K562 (cell line): ENCODE data around the gene ZMIZ1. TPM values are rescaled to one million over a fixed set of nuclear protein-coding genes. Genes with fewer than 3 reads are reported as not detected.
A peak's percentile ranks its signal among the peaks of the same experiment; 100 is the strongest.

ENCODE experiments used
- ATAC-seq: fragments of 200-7000 bp; cut with Tn5 transposase; 3 replicates; pipeline ENCODE4 v1.9.1; 2020; ENCODE audit warnings: moderate library complexity
- BruUV-seq: library from RNA; stranded (reverse); fragments of 400-500 nt; replicated peaks from 2 replicates; lab custom pipeline; 2021; lab: Mats Ljungman, UMichigan
- CTCF ChIA-PET: fragments of 300-600 bp; formaldehyde crosslinking; extraction: SDS; loops from one replicate; lab custom pipeline; 2021; ENCODE audit warnings: low intra/inter-chr PET ratio; lab: Yijun Ruan, JAX
- POLR2A ChIA-PET: fragments of 300-600, 350-650 bp; sonication (Branson Sonifier 250); formaldehyde crosslinking; extraction: SDS; loops from one replicate; lab custom pipeline; 2021; ENCODE audit warnings: antibody characterized with exemption, inconsistent platforms; lab: Yijun Ruan, JAX
- DNase-seq, 4 experiments: peaks; one replicate each; pipeline versions ENCODE4 v3.0.0 to v3.0.0-alpha.2; 2011 to 2018; ENCODE audit warnings: low spot score in 3 of 4, mixed read lengths in 3 of 4; ENCODE audit errors: extremely low read depth in 1 of 4
- FAIRE-seq: peaks from 2 replicates; lab custom pipeline; 2011; peaks lifted over from hg19 to GRCh38; lab: Jason Lieb, UNC
- H2AFZ ChIP-seq: 2 replicates; pipeline ENCODE4 v1.6.0; 2011; ENCODE audit warnings: low read depth, low read length, control low read depth, inconsistent platforms
- H3K27ac ChIP-seq: fragments of 200-600 bp; 3 replicates; pipeline ENCODE4 v1.8.0; 2011; ENCODE audit warnings: low read depth, mild to moderate bottlenecking, control low read depth, inconsistent platforms, low read length, moderate library complexity, mixed read lengths; ENCODE audit errors: extremely low read depth
- H3K27me3 ChIP-seq, 2 experiments: fragments of 300-600 bp in 1 of 2; 2 replicates in 1 of 2; 3 replicates in 1 of 2; pipeline versions ENCODE4 v1.6.0 to v1.8.0; 2011; ENCODE audit warnings: inconsistent platforms in 2 of 2, low read length in 2 of 2, mild to moderate bottlenecking in 1 of 2, mixed read lengths in 1 of 2, moderate library complexity in 1 of 2; ENCODE audit not compliant: control insufficient read depth in 2 of 2, insufficient read depth in 2 of 2
- H3K36me3 ChIP-seq: fragments of 300-600 bp; 3 replicates; pipeline ENCODE4 v1.8.0; 2011; ENCODE audit warnings: mild to moderate bottlenecking, low read length, inconsistent platforms; ENCODE audit not compliant: control insufficient read depth, insufficient read depth
- H3K4me1 ChIP-seq, 2 experiments: fragments of 200-600 bp in 1 of 2; replicated peaks in 1 of 2; 2 replicates in 1 of 2; 3 replicates in 1 of 2; pipeline versions ENCODE4 v1.5.1 to v1.8.0; 2011; ENCODE audit warnings: inconsistent platforms in 2 of 2, low read length in 2 of 2, mild to moderate bottlenecking in 1 of 2, mixed read lengths in 1 of 2, moderate library complexity in 1 of 2; ENCODE audit not compliant: control insufficient read depth in 2 of 2, insufficient read depth in 2 of 2
- H3K4me2 ChIP-seq: 2 replicates; pipeline ENCODE4 v1.6.1; 2011; ENCODE audit warnings: low read length, control low read depth, inconsistent platforms, mixed read lengths; ENCODE audit not compliant: insufficient read depth
- H3K4me3 ChIP-seq: fragments of 200-600 bp; sonication (generic), shearing (Covaris generic); 2 replicates; pipeline ENCODE4 v1.5.1; 2016; ENCODE audit warnings: control low read depth, inconsistent platforms
- H3K79me2 ChIP-seq: fragments of 200-600 bp; 3 replicates; pipeline ENCODE4 v1.8.0; 2011; ENCODE audit warnings: low read length, inconsistent platforms; ENCODE audit not compliant: control insufficient read depth, insufficient read depth
- H3K9ac ChIP-seq, 2 experiments: 2 replicates each; pipeline versions ENCODE4 v1.6.0 to v1.6.1; 2011; ENCODE audit warnings: low read depth in 2 of 2, low read length in 2 of 2, control low read depth in 1 of 2, inconsistent platforms in 1 of 2, mild to moderate bottlenecking in 1 of 2, mixed read lengths in 1 of 2; ENCODE audit not compliant: insufficient read depth in 1 of 2
- H3K9me1 ChIP-seq: one replicate; pipeline ENCODE4 v1.6.0; 2011; ENCODE audit warnings: inconsistent platforms, mild to moderate bottlenecking, low read length, moderate library complexity; ENCODE audit not compliant: control insufficient read depth, insufficient read depth
- H3K9me3 ChIP-seq: replicated peaks from 2 replicates; pipeline ENCODE4 v1.5.1; 2011; ENCODE audit warnings: low read depth, low read length, inconsistent platforms; ENCODE audit not compliant: control insufficient read depth, insufficient read depth
- H4K20me1 ChIP-seq: replicated peaks from 2 replicates; pipeline ENCODE4 v1.6.1; 2011; ENCODE audit warnings: low read length, inconsistent platforms, mixed read lengths; ENCODE audit not compliant: control insufficient read depth, insufficient read depth
- FOSL1 ChIP-seq: fragments of 200-800 bp; sonication (Bioruptor generic); conservative IDR thresholded peaks from 2 replicates; pipeline ENCODE4 v1.6.1; 2016; ENCODE audit warnings: missing genetic modification characterization, missing compliant biosample characterization
- KDM2B ChIP-seq: fragments of 250-450 bp; sonication (Bioruptor Pico); IDR thresholded peaks from 2 replicates; pipeline ENCODE4 v1.8.0; 2021; ENCODE audit warnings: mild to moderate bottlenecking, moderate library complexity
- KDM4B ChIP-seq, 2 experiments: fragments of 450-650 bp in 1 of 2; sonication (generic) in 1 of 2; IDR thresholded peaks; 2 replicates each; pipeline ENCODE4 v1.6.1; 2016 to 2017; ENCODE audit warnings: borderline replicate concordance in 2 of 2, antibody characterized with exemption in 1 of 2, low read depth in 1 of 2, mild to moderate bottlenecking in 1 of 2
- MYNN ChIP-seq, 2 experiments: sonication (generic); formaldehyde crosslinking in 1 of 2; IDR thresholded peaks; 2 replicates each; pipeline versions ENCODE4 v1.5.0 to v1.6.1; 2016 to 2020; ENCODE audit warnings: antibody characterized with exemption in 1 of 2, missing genetic modification reagents in 1 of 2
- RBM25 ChIP-seq: fragments of 200-400 bp; formaldehyde crosslinking; IDR thresholded peaks from 2 replicates; pipeline ENCODE4 v1.6.1; 2018; ENCODE audit warnings: low read length, low read depth, moderate library complexity; ENCODE audit not compliant: severe bottlenecking
- SIN3A ChIP-seq, 2 experiments: fragments of 150-350 bp in 1 of 2; IDR thresholded peaks; 2 replicates each; pipeline ENCODE4 v1.6.1; 2011 to 2016; ENCODE audit warnings: borderline replicate concordance in 2 of 2, low read depth in 2 of 2, low read length in 2 of 2, mild to moderate bottlenecking in 2 of 2, moderate library complexity in 2 of 2; ENCODE audit not compliant: control insufficient read depth in 1 of 2
- TCF7L2 ChIP-seq: fragments of 150-350 bp; IDR thresholded peaks from 2 replicates; pipeline ENCODE4 v1.6.1; 2016; ENCODE audit warnings: low read depth, mild to moderate bottlenecking, low read length, moderate library complexity
- ZFPM2 ChIP-seq: fragments of 250-450 bp; sonication (Bioruptor Pico); IDR thresholded peaks from 2 replicates; pipeline ENCODE4 v1.5.1; 2022; ENCODE audit warnings: mild to moderate bottlenecking
- ZFX ChIP-seq: sonication (generic); formaldehyde crosslinking; IDR thresholded peaks from 2 replicates; pipeline ENCODE4 v1.8.0; 2022; ENCODE audit warnings: mild to moderate bottlenecking, missing genetic modification reagents, moderate library complexity
- ZKSCAN1 ChIP-seq: fragments of 150-350 bp; IDR thresholded peaks from 2 replicates; pipeline ENCODE4 v1.6.1; 2016; ENCODE audit warnings: low read depth, low read length
- ZNF41 ChIP-seq: fragments of 250-450 bp; sonication (Bioruptor Pico); conservative IDR thresholded peaks from 2 replicates; pipeline ENCODE4 v1.4.0; 2020; ENCODE audit warnings: mild to moderate bottlenecking
- ZNF586 ChIP-seq: fragments of 450-650 bp; formaldehyde crosslinking; conservative IDR thresholded peaks from 2 replicates; pipeline ENCODE4 v1.4.0; 2020; ENCODE audit warnings: mild to moderate bottlenecking, moderate library complexity
- WGBS: fragments of 100-300 bp; shearing (Covaris generic); methylation state at CpG from one replicate; pipeline ENCODE4 v1.1.6; 2016; ENCODE audit warnings: low coverage, mixed read lengths; ENCODE audit not compliant: insufficient coverage; ENCODE audit errors: missing lambda C conversion rate; 5-methylcytosine and 5-hydroxymethylcytosine counted together
- in situ Hi-C: fragments of 300-500 bp; cut with MboI; formaldehyde crosslinking; loops from 4 replicates; pipeline ENCODE4 v1.15.0; 2018; ENCODE audit warnings: inconsistent platforms, mixed read lengths
- intact Hi-C: fragments of 100-400 bp; cut with micrococcal nuclease; formaldehyde crosslinking; loops from 2 replicates; pipeline ENCODE4 v1.14.2; 2022
- polyA plus RNA-seq, 8 experiments: library from polyadenylated mRNA; depleted of rRNA in 4 of 8; stranded (reverse) in 5 of 8; unstranded in 3 of 8; fragments of >200 nt; fragmentation: Nextera tagmentation in 2 of 8; fragmentation: Illumina TruSeq in 1 of 8; extraction: Ambion mirVana in 2 of 8; extraction: Trizol in 1 of 8; gene quantifications; 2 replicates each; pipeline versions ENCODE4 v1.2.1 to v1.2.3, GENCODE V29; 2011 to 2014; ENCODE audit warnings: inconsistent platforms in 1 of 8, missing spikeins in 1 of 8
- total RNA-seq, 7 experiments: library from RNA; depleted of rRNA in 6 of 7; stranded (reverse); fragments of >200 nt in 6 of 7; fragmentation: Illumina TruSeq in 2 of 7; extraction: Trizol in 2 of 7; gene quantifications; 2 replicates each; pipeline versions ENCODE4 v1.2.1 to v1.2.3, GENCODE V29; 2011 to 2021; ENCODE audit warnings: low replicate concordance in 1 of 7
- TF ChIP-seq, protein P1 (sequence below): fragments of 450-650 bp; IDR thresholded peaks from 2 replicates; pipeline ENCODE4 v1.7.1; 2018; ENCODE audit warnings: mild to moderate bottlenecking, low read depth; ENCODE audit not compliant: partially characterized antibody
- TF ChIP-seq, protein P2 (sequence below): sonication (generic); formaldehyde crosslinking; IDR thresholded peaks from 2 replicates; pipeline ENCODE4 v1.8.1; 2023; ENCODE audit warnings: mild to moderate bottlenecking, missing genetic modification reagents
- TF ChIP-seq, protein P3 (sequence below): sonication (generic); formaldehyde crosslinking; IDR thresholded peaks from 2 replicates; pipeline ENCODE4 v1.8.1; 2023; ENCODE audit warnings: mild to moderate bottlenecking, missing genetic modification reagents
- TF ChIP-seq, protein P4 (sequence below): sonication (generic); formaldehyde crosslinking; IDR thresholded peaks from 2 replicates; pipeline ENCODE4 v1.9.0; 2022; ENCODE audit warnings: mild to moderate bottlenecking, missing genetic modification reagents

Gene ZMIZ1
- total and polyA plus RNA-seq, 9 of the 15 experiments (the other 6 are each of a cell fraction or from before 2014, with no cell fraction given): 1.0 to 37.3 (median 4.3) TPM

DNA sequence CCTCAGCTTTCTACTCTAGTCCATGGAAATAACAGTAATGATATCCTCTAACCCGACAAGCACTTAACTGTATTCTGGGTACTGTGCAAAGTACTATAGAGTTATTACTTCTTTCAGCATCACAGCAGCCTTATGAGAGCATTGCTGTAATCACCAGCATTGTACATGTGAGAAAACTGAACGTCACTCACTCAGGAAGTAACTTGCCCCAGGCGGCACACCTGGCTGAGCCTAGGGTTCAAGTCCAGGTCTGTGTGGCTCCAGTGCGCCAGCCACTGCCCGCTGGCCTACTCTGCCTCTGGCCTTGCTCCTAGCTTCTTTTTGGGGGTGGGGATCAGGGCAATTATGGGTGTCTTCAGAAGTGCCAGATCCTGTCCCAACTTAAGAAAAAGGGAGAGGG is 50.5 kb downstream of the ZMIZ1 start:
- Histone ChIP-seq H4K20me1 (peaks cover 2% of the 10 kb centered on the region; the same call in 1 of the 2 replicates), H3K9ac (0 out of 4 replicates have a peak overlapping the region, but pooled peaks of 1 of the 2 experiments have one; percentile 31), H3K36me3 (peaks cover 40% of the 10 kb centered on the region), H3K79me2 (peaks cover 25% of the 10 kb centered on the region), H3K27ac (no peak overlapping the region), H3K4me2 (no peak overlapping the region), H3K27me3 (no peaks in the 10 kb centered on the region), H3K9me3 (no peaks in the 10 kb centered on the region), H2AFZ (no peak overlapping the region), H3K9me1 (no peaks in the 10 kb centered on the region), H3K4me3 (no peak overlapping the region), H3K4me1 (peaks cover 29 to 39% of the 10 kb centered on the region in 2 experiments)
- CTCF ChIA-PET: no interaction called here
- intact Hi-C loops: no loop called here
- BruUV-seq: no TSS peak
- WGBS: 92% methylated on average over 5 of the region's 5 CpGs
- no peak for ATAC-seq
- in situ Hi-C loops: no loop called here
- no peak for DNase-seq
- FAIRE-seq: no peak
- POLR2A ChIA-PET: interaction anchor here (0.6 to 0.9 kb wide), 2 partner anchors 13 to 55 kb away, joined by 4 read pairs; no protein-coding TSS in a partner anchor
- TF ChIP-seq KDM4B (IDR thresholded peaks at IDR 0.05; ENCODE audit: borderline replicate concordance in 2 of 2, low read depth in 1 of 2) (no peak), TCF7L2 (no peak), ZKSCAN1 (no peak), MYNN (IDR thresholded peaks at IDR 0.05) (no peak), MYNN (CRISPR knock-in tag; IDR thresholded peaks at IDR 0.05) (no peak), SIN3A (IDR thresholded peaks at IDR 0.05; ENCODE audit: borderline replicate concordance in 2 of 2, control insufficient read depth in 1 of 2, low read depth in 2 of 2, low read length in 2 of 2) (no peak), RBM25 (no peak), ZFX (CRISPR knock-in tag) (no peak), ZNF41 (no peak), ZNF586 (CRISPR knock-in tag) (no peak), FOSL1 (tag) (no peak), KDM2B (no peak), ZFPM2 (CRISPR knock-in tag) (no peak)
- TF ChIP-seq, protein P1, sequence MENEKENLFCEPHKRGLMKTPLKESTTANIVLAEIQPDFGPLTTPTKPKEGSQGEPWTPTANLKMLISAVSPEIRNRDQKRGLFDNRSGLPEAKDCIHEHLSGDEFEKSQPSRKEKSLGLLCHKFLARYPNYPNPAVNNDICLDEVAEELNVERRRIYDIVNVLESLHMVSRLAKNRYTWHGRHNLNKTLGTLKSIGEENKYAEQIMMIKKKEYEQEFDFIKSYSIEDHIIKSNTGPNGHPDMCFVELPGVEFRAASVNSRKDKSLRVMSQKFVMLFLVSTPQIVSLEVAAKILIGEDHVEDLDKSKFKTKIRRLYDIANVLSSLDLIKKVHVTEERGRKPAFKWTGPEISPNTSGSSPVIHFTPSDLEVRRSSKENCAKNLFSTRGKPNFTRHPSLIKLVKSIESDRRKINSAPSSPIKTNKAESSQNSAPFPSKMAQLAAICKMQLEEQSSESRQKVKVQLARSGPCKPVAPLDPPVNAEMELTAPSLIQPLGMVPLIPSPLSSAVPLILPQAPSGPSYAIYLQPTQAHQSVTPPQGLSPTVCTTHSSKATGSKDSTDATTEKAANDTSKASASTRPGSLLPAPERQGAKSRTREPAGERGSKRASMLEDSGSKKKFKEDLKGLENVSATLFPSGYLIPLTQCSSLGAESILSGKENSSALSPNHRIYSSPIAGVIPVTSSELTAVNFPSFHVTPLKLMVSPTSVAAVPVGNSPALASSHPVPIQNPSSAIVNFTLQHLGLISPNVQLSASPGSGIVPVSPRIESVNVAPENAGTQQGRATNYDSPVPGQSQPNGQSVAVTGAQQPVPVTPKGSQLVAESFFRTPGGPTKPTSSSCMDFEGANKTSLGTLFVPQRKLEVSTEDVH: no peak
- TF ChIP-seq, protein P2, sequence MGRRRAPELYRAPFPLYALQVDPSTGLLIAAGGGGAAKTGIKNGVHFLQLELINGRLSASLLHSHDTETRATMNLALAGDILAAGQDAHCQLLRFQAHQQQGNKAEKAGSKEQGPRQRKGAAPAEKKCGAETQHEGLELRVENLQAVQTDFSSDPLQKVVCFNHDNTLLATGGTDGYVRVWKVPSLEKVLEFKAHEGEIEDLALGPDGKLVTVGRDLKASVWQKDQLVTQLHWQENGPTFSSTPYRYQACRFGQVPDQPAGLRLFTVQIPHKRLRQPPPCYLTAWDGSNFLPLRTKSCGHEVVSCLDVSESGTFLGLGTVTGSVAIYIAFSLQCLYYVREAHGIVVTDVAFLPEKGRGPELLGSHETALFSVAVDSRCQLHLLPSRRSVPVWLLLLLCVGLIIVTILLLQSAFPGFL (CRISPR knock-in tag): no peak
- TF ChIP-seq, protein P3, sequence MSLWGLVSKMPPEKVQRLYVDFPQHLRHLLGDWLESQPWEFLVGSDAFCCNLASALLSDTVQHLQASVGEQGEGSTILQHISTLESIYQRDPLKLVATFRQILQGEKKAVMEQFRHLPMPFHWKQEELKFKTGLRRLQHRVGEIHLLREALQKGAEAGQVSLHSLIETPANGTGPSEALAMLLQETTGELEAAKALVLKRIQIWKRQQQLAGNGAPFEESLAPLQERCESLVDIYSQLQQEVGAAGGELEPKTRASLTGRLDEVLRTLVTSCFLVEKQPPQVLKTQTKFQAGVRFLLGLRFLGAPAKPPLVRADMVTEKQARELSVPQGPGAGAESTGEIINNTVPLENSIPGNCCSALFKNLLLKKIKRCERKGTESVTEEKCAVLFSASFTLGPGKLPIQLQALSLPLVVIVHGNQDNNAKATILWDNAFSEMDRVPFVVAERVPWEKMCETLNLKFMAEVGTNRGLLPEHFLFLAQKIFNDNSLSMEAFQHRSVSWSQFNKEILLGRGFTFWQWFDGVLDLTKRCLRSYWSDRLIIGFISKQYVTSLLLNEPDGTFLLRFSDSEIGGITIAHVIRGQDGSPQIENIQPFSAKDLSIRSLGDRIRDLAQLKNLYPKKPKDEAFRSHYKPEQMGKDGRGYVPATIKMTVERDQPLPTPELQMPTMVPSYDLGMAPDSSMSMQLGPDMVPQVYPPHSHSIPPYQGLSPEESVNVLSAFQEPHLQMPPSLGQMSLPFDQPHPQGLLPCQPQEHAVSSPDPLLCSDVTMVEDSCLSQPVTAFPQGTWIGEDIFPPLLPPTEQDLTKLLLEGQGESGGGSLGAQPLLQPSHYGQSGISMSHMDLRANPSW: no peak
- TF ChIP-seq, protein P4, sequence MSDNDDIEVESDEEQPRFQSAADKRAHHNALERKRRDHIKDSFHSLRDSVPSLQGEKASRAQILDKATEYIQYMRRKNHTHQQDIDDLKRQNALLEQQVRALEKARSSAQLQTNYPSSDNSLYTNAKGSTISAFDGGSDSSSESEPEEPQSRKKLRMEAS: no peak
